Transverse colon (tissue), 4 donors: ENCODE results near the gene GATB. TPM values are rescaled to one million over a fixed set of nuclear protein-coding genes. Genes with fewer than 3 reads are reported as not detected.

ENCODE experiments used
- DNase-seq: peaks from one replicate; pipeline ENCODE4 v3.0.0-alpha.2; 2019
- H3K27ac ChIP-seq, 4 donors: fragments of 200-600 bp; sonication (generic); 2 replicates each; pipeline ENCODE4 v1.5.1; 2016 to 2018; ENCODE audit warnings: inconsistent platforms in 4 of 4
- H3K27me3 ChIP-seq: fragments of 200-600 bp; sonication (generic); 2 replicates; pipeline ENCODE4 v1.5.1; 2017; ENCODE audit warnings: inconsistent platforms
- H3K36me3 ChIP-seq, 4 donors: fragments of 200-600 bp; sonication (generic); 2 replicates each; pipeline ENCODE4 v1.5.1; 2017 to 2019; ENCODE audit warnings: inconsistent platforms in 4 of 4
- H3K4me1 ChIP-seq, 4 donors: fragments of 200-600 bp; sonication (generic); 2 replicates each; pipeline ENCODE4 v1.5.1; 2017 to 2020; ENCODE audit warnings: inconsistent platforms in 4 of 4
- H3K4me3 ChIP-seq, 4 donors: fragments of 200-600 bp; sonication (generic); 1 replicate in 1 of 4; 2 replicates in 3 of 4; pipeline versions ENCODE4 v1.5.1 to v1.6.1; 2017 to 2019; ENCODE audit warnings: inconsistent platforms in 4 of 4
- H3K9me3 ChIP-seq, 2 donors: fragments of 200-600 bp; sonication (generic); 2 replicates each; pipeline ENCODE4 v1.5.1; 2017 to 2019; ENCODE audit warnings: inconsistent platforms in 2 of 2
- EP300 ChIP-seq: sonication (generic); formaldehyde crosslinking; IDR thresholded peaks from one replicate; pipeline ENCODE4 v1.6.1; 2017; ENCODE audit warnings: antibody characterized with exemption, low read depth
- POLR2A ChIP-seq: fragments of 450-650 bp; IDR thresholded peaks from one replicate; pipeline ENCODE4 v1.6.1; 2016; ENCODE audit warnings: antibody characterized with exemption, mild to moderate bottlenecking, moderate library complexity
- POLR2AphosphoS5 ChIP-seq, 3 donors: sonication (generic); formaldehyde crosslinking; IDR thresholded peaks; one replicate each; pipeline ENCODE4 v1.6.1; 2016; ENCODE audit warnings: antibody characterized with exemption in 3 of 3
- WGBS, 2 donors: methylation state at CpG; one replicate each; pipeline ENCODE4 v1.1.5; 2018; ENCODE audit warnings: low coverage in 1 of 2; 5-methylcytosine and 5-hydroxymethylcytosine counted together
- in situ Hi-C, 4 donors: fragments of 200-750 bp; cut with MboI; loops; one replicate each; pipeline versions ENCODE4 v1.15.0 to v1.15.1; 2017; ENCODE audit warnings: low sequenced_read_pairs in 3 of 4, low pct_ligation_motif_present in 1 of 4, low pct_unique_long_range_greater_than_20kb in 1 of 4
- intact Hi-C: fragments of 100-400 bp; cut with DNase I; formaldehyde crosslinking; loops from one replicate; pipeline ENCODE4 v1.15.1; 2023; ENCODE audit warnings: low total_unique reads
- total RNA-seq, 4 donors: library from RNA; depleted of rRNA; stranded (reverse); fragments of >200 nt; gene quantifications; one replicate each; pipeline ENCODE4 v1.1.0, GENCODE V29; 2016
- TF ChIP-seq, protein P1 (sequence below), 5 experiments: fragments of 200-600 bp in 3 of 5; fragments of 450-650 bp in 2 of 5; sonication (generic) in 3 of 5; IDR thresholded peaks; 1 replicate in 2 of 5; 2 replicates in 3 of 5; pipeline ENCODE4 v1.5.1; 2016 to 2017; ENCODE audit warnings: antibody characterized with exemption in 5 of 5, inconsistent platforms in 3 of 5, mild to moderate bottlenecking in 2 of 5, moderate library complexity in 1 of 5

The GATB gene
- total RNA-seq, 4 donors from 2014 or later: 22.5 to 111 (median 27.3) TPM

DNA sequence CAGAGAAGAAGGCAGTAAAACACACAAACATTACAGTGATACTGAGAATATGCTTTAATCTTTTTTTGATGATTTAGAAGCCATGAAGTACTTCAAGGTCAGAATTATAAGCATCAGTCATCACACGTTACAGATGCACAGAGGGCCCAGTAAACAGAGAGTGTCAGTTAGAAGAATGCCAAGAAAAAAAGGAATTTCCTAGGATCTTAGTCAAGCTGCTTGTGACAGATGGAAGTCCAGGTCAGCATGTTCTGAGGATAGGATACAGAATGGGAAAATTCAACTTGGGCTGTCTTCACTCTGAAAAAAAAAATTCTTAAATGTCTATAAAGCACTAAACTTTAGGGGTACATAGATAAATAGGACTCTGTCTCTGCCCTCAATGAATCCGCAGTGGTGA, 38.9 kb downstream of the GATB start:
- no peak overlapping the region for H3K4me3 ChIP-seq
- no peaks in the 10 kb centered on the region for H3K4me1 ChIP-seq
- H3K27ac ChIP-seq: no peak overlapping the region
- 87 to 89% methylated on average over 2 of the region's 2 CpGs for WGBS, 2 donors
- intact Hi-C loops: no loop called here
- peaks cover 0 to 4% (median 0%) of the 10 kb centered on the region in 4 donors for H3K36me3 ChIP-seq
- H3K9me3 ChIP-seq: no peaks in the 10 kb centered on the region
- in situ Hi-C loops: no loop called here
- no peak for DNase-seq
- no peaks in the 10 kb centered on the region for H3K27me3 ChIP-seq
- TF ChIP-seq, protein P1, sequence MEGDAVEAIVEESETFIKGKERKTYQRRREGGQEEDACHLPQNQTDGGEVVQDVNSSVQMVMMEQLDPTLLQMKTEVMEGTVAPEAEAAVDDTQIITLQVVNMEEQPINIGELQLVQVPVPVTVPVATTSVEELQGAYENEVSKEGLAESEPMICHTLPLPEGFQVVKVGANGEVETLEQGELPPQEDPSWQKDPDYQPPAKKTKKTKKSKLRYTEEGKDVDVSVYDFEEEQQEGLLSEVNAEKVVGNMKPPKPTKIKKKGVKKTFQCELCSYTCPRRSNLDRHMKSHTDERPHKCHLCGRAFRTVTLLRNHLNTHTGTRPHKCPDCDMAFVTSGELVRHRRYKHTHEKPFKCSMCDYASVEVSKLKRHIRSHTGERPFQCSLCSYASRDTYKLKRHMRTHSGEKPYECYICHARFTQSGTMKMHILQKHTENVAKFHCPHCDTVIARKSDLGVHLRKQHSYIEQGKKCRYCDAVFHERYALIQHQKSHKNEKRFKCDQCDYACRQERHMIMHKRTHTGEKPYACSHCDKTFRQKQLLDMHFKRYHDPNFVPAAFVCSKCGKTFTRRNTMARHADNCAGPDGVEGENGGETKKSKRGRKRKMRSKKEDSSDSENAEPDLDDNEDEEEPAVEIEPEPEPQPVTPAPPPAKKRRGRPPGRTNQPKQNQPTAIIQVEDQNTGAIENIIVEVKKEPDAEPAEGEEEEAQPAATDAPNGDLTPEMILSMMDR (IDR thresholded peaks at IDR 0.05): no peak
- TF ChIP-seq POLR2AphosphoS5 (IDR thresholded peaks at IDR 0.05): no peak
- no peak for TF ChIP-seq EP300
- no peak for TF ChIP-seq POLR2A

DNA sequence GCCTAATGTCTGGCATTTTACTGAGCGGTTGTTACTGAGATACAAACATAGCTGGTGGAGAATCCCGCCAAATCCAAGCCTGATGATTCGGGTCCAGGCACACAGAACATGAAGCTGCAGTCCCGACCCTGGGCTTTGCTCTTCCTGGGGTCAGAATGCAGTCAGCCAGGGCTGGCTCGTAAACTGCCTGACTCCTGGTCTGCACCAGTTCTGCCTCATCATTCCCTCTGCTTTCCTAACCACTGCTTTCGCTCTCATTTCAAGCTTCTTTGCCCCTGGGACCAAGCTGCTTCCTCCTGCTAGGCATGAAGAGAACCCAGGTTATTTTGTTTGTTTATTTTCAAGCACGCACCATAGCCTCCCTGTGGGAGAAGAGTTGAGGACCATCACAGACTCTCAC, 39.3 kb downstream of the GATB start:
- no peaks in the 10 kb centered on the region for H3K27me3 ChIP-seq
- 76 to 82% methylated on average over 4 to 7 of the region's 7 CpGs for WGBS, 2 donors
- intact Hi-C loops (no loop called here), in situ Hi-C loops (no loop called here)
- TF ChIP-seq, protein P1 (IDR thresholded peaks at IDR 0.05): no peak
- TF ChIP-seq POLR2A: no peak
- no peaks in the 10 kb centered on the region for H3K4me1 ChIP-seq
- no peak overlapping the region for H3K4me3 ChIP-seq
- peaks cover 0 to 4% (median 0%) of the 10 kb centered on the region in 4 donors for H3K36me3 ChIP-seq
- no peak overlapping the region for H3K27ac ChIP-seq
- no peaks in the 10 kb centered on the region for H3K9me3 ChIP-seq
- DNase-seq: no peak

DNA sequence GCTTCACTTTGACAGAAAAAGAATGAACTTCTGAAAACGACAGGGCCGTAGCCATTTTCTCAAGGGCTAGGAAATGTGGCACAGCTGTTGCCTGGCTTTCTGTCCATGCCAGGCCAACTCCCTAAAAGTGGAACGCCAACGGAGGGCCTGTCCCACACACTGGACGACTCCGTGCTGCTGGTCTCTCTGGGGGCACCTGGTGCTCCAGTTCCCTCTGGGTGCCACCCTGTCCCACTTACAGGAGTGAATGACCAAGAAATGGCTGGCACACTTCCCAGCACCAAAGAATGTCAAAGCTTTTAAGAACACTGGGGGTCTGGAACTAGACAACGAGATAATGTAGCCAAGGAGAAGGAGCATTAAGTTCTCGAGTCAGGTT, 40.9 kb downstream of the GATB start:
- intact Hi-C loops: no loop called here
- WGBS, 2 donors: 92 to 94% methylated on average over 3 to 8 of the region's 8 CpGs

DNA sequence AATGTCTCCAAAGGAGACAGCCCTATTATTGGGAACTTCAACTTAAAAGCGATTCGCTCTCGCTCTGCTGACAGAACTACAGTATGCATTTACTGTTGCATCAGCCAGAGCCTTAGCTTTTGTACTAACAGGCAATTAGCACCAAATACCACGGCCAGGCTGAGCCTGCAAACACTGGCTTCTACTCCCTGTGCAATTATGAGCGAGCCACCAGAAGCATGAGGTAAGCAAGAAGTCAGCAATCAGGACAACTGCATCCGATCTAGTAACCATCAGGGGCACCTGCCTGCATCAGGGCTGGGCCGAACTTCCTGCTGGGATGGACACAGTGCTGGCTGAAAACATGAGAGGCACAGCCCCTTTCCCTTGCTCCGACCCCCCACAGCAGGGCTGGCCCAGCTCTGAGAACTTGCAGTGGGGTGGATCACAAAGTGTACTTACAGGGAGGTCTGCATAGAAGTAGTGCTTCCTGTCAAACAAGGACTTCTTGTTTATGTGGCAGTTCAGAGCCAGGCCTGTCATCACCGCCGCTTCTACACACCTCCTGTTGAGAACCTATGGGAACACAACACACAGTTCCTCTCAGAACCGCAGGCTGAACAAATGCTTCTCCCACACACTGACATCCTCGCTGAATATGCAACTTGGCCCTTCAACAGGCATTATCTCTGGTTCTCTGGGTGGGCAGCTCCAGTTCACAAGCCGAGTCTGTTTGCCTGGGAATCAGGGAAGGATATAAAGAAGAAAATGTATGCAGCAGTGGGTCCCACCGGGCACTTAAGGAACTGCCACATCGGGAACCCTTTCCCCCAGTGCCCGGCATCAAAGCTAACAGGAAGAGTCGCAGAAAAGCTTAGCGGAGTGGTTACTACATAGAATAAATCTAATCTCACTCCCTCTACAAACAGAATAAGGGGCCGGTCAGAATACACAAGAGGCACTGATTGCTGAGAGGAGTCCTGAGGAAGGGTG, 41.5 kb downstream of the GATB start:
- intact Hi-C loops: no loop called here
- Histone ChIP-seq H3K4me3 (no peak overlapping the region), H3K27me3 (no peaks in the 10 kb centered on the region), H3K9me3 (no peaks in the 10 kb centered on the region), H3K36me3 (peaks cover 0 to 4% (median 0%) of the 10 kb centered on the region in 4 donors), H3K4me1 (no peaks in the 10 kb centered on the region), H3K27ac (no peak overlapping the region)
- WGBS, 2 donors: 91 to 92% methylated on average over 11 to 17 of the region's 19 CpGs
- DNase-seq: no peak
- in situ Hi-C loops: no loop called here
- TF ChIP-seq POLR2A: no peak
- TF ChIP-seq EP300: no peak
- TF ChIP-seq POLR2AphosphoS5 (IDR thresholded peaks at IDR 0.05): no peak

More for the DNA sequence above, 40.9 kb downstream of the GATB start:
- Histone ChIP-seq H3K4me1 (no peaks in the 10 kb centered on the region), H3K27me3 (no peaks in the 10 kb centered on the region), H3K27ac (no peak overlapping the region), H3K36me3 (peaks cover 0 to 4% (median 0%) of the 10 kb centered on the region in 4 donors), H3K4me3 (no peak overlapping the region), H3K9me3 (no peaks in the 10 kb centered on the region)
- no peak for DNase-seq
- no peak for TF ChIP-seq POLR2AphosphoS5 (IDR thresholded peaks at IDR 0.05)
- no peak for TF ChIP-seq POLR2A
- TF ChIP-seq, protein P1 (IDR thresholded peaks at IDR 0.05): no peak
- no peak for TF ChIP-seq EP300
- in situ Hi-C loops: no loop called here
